HepG2 (cell line): ENCODE measurements around the gene SPAG9. TPM values are rescaled to one million over a fixed set of nuclear protein-coding genes. Genes with fewer than 3 reads are reported as not detected.
A peak's percentile ranks its signal among the peaks of the same experiment; 100 is the strongest.
"Not testable (repeated sequence)": the region's sequence is repeated elsewhere in the genome, so short reads cannot be mapped to it uniquely, and the experiment has no call there.

Source experiments
- CEBPB ChIP-seq: IDR thresholded peaks from 2 replicates; pipeline ENCODE4 v1.6.1; 2011; ENCODE audit warnings: low read depth, low read length, improper control_type of control experiment, borderline replicate concordance
- CREB1 ChIP-seq, 2 experiments: fragments of 450-650 bp in 1 of 2; IDR thresholded peaks; 2 replicates each; pipeline ENCODE4 v1.6.1; 2016 to 2017; ENCODE audit warnings: control low read depth in 1 of 2, mild to moderate bottlenecking in 1 of 2, missing compliant biosample characterization in 1 of 2, missing genetic modification characterization in 1 of 2
- FOSL2 ChIP-seq: sonication (generic); formaldehyde crosslinking; IDR thresholded peaks from 2 replicates; pipeline ENCODE4 v1.4.0; 2020; ENCODE audit warnings: missing genetic modification reagents
- ISL2 ChIP-seq: sonication (generic); formaldehyde crosslinking; IDR thresholded peaks from 2 replicates; pipeline ENCODE4 v1.5.0; 2020; ENCODE audit warnings: missing genetic modification reagents
- NAIF1 ChIP-seq: sonication (generic); formaldehyde crosslinking; IDR thresholded peaks from 2 replicates; pipeline ENCODE4 v1.5.0; 2020; ENCODE audit warnings: mild to moderate bottlenecking, missing genetic modification reagents, borderline replicate concordance
- SPEN ChIP-seq: sonication (generic); formaldehyde crosslinking; IDR thresholded peaks from 2 replicates; pipeline ENCODE4 v1.5.1; 2020; ENCODE audit warnings: low read depth, mild to moderate bottlenecking, missing genetic modification reagents
- TARDBP ChIP-seq: sonication (generic); formaldehyde crosslinking; IDR thresholded peaks from 2 replicates; pipeline ENCODE4 v1.8.0; 2022; ENCODE audit warnings: mild to moderate bottlenecking, missing genetic modification reagents
- ZNF235 ChIP-seq: sonication (generic); formaldehyde crosslinking; IDR thresholded peaks from 2 replicates; pipeline ENCODE4 v1.8.1; 2023; ENCODE audit warnings: mild to moderate bottlenecking, missing genetic modification reagents, borderline replicate concordance
- ZNF337 ChIP-seq: sonication (generic); formaldehyde crosslinking; IDR thresholded peaks from 2 replicates; pipeline ENCODE4 v1.5.1; 2020; ENCODE audit warnings: missing genetic modification reagents, low read depth, mild to moderate bottlenecking, borderline replicate concordance
- polyA plus RNA-seq, 8 experiments: library from polyadenylated mRNA; depleted of rRNA in 3 of 8; stranded (reverse) in 7 of 8; unstranded in 1 of 8; fragments of >200 nt; fragmentation: Illumina TruSeq in 4 of 8; extraction: Trizol in 4 of 8; gene quantifications; 2 replicates each; pipeline versions ENCODE4 v1.2.1 to v1.2.3, GENCODE V29; 2011 to 2016; ENCODE audit warnings: low read depth in 4 of 8, missing spikeins in 1 of 8, mixed read lengths in 1 of 8; ENCODE audit not compliant: insufficient read depth in 1 of 8
- total RNA-seq, 5 experiments: library from RNA; depleted of rRNA; stranded (reverse); fragments of >200 nt; fragmentation: Illumina TruSeq; extraction: Trizol; gene quantifications; 2 replicates each; pipeline ENCODE4 v1.2.3, GENCODE V29; 2016; ENCODE audit warnings: low read depth in 1 of 5
- TF ChIP-seq, protein P1 (sequence below): sonication (generic); formaldehyde crosslinking; IDR thresholded peaks from 2 replicates; pipeline ENCODE4 v1.5.0; 2020; ENCODE audit warnings: mild to moderate bottlenecking, missing genetic modification reagents, borderline replicate concordance
- TF ChIP-seq, protein P2 (sequence below), 2 experiments: sonication (generic) in 1 of 2; formaldehyde crosslinking in 1 of 2; IDR thresholded peaks; 2 replicates each; pipeline versions ENCODE4 v1.4.0 to v1.6.1; 2018 to 2020; ENCODE audit warnings: missing genetic modification reagents in 2 of 2, borderline replicate concordance in 1 of 2, low read depth in 1 of 2, mild to moderate bottlenecking in 1 of 2, missing biosample characterization in 1 of 2
- TF ChIP-seq, protein P3 (sequence below): sonication (generic); formaldehyde crosslinking; IDR thresholded peaks from 2 replicates; pipeline ENCODE4 v1.5.1; 2020; ENCODE audit warnings: mild to moderate bottlenecking, missing genetic modification reagents, moderate library complexity
- TF ChIP-seq, protein P4 (sequence below): sonication (generic); formaldehyde crosslinking; IDR thresholded peaks from 2 replicates; pipeline ENCODE4 v1.4.0; 2020; ENCODE audit warnings: missing genetic modification reagents

Gene SPAG9
- total and polyA plus RNA-seq, 2 of the 13 experiments (the other 11 are each of a cell fraction or from before 2014, with no cell fraction given), result 43.2 to 78.6 TPM

DNA sequence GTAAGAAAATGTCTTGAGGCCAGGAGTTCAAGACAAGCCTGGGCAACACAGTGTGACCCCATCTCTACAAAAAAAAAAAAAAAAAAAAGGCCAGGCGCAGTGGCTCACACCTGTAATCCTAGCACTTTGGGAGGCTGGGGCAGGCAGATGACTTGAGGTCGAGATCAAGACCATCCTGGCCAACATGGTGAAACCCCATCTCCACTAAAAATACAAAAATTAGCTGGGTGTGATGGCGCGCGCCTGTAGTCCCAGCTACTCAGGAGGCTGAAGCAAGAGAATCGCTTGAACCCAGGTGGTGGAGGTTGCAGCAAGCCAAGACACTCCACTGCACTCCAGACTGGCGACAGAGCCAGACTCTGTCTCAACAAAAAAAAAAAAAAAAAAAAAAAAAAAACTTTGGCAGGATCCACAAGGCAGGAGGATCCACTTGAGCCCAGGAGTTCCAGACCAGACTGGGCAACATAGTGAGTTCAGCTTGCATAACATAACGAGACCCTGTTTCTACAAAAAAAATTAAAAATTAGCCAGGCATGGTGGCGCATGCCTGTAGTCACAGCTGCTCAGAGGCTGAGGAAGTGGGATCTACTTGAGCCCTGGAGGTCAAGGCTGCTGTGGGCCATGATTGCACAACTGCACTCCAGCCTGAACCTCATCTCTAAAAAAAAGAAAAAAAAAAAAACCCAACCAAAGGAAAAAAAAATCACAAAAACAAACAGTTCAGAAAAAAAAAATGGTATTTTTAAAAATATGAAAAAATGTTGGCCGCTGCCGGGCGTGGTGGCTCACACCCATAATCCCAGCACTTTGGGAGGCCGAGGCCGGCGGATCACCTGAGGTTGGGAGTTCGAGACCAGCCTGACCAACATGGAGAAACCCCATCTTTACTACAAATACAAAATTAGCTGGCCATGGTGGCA, 8.1 kb downstream of the SPAG9 start (continued):
- TF ChIP-seq, protein P1, sequence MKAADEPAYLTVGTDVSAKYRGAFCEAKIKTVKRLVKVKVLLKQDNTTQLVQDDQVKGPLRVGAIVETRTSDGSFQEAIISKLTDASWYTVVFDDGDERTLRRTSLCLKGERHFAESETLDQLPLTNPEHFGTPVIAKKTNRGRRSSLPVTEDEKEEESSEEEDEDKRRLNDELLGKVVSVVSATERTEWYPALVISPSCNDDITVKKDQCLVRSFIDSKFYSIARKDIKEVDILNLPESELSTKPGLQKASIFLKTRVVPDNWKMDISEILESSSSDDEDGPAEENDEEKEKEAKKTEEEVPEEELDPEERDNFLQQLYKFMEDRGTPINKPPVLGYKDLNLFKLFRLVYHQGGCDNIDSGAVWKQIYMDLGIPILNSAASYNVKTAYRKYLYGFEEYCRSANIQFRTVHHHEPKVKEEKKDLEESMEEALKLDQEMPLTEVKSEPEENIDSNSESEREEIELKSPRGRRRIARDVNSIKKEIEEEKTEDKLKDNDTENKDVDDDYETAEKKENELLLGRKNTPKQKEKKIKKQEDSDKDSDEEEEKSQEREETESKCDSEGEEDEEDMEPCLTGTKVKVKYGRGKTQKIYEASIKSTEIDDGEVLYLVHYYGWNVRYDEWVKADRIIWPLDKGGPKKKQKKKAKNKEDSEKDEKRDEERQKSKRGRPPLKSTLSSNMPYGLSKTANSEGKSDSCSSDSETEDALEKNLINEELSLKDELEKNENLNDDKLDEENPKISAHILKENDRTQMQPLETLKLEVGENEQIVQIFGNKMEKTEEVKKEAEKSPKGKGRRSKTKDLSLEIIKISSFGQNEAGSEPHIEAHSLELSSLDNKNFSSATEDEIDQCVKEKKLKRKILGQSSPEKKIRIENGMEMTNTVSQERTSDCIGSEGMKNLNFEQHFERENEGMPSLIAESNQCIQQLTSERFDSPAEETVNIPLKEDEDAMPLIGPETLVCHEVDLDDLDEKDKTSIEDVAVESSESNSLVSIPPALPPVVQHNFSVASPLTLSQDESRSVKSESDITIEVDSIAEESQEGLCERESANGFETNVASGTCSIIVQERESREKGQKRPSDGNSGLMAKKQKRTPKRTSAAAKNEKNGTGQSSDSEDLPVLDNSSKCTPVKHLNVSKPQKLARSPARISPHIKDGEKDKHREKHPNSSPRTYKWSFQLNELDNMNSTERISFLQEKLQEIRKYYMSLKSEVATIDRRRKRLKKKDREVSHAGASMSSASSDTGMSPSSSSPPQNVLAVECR (CRISPR knock-in tag), result peak; percentile 80; the same call in 1 of the 2 replicates
- peak; percentile 80; the same call in 1 of the 2 replicates for TF ChIP-seq SPEN (CRISPR knock-in tag)
- peak; percentile 74 for TF ChIP-seq FOSL2 (CRISPR knock-in tag)
- peak; percentile 86; the same call in 1 of the 2 replicates for TF ChIP-seq ZNF337
- TF ChIP-seq, protein P2, sequence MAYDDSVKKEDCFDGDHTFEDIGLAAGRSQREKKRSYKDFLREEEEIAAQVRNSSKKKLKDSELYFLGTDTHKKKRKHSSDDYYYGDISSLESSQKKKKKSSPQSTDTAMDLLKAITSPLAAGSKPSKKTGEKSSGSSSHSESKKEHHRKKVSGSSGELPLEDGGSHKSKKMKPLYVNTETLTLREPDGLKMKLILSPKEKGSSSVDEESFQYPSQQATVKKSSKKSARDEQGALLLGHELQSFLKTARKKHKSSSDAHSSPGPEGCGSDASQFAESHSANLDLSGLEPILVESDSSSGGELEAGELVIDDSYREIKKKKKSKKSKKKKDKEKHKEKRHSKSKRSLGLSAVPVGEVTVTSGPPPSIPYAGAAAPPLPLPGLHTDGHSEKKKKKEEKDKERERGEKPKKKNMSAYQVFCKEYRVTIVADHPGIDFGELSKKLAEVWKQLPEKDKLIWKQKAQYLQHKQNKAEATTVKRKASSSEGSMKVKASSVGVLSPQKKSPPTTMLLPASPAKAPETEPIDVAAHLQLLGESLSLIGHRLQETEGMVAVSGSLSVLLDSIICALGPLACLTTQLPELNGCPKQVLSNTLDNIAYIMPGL (CRISPR knock-in tag; IDR thresholded peaks at IDR 0.05; ENCODE audit: borderline replicate concordance in 1 of 2, low read depth in 1 of 2), result 0 out of 4 replicates have a peak, but pooled peaks of 1 of the 2 experiments have one; percentile 43
- peak; percentile 84 for TF ChIP-seq TARDBP (CRISPR knock-in tag)
- peak; percentile 97 for TF ChIP-seq CEBPB
- TF ChIP-seq, protein P3, sequence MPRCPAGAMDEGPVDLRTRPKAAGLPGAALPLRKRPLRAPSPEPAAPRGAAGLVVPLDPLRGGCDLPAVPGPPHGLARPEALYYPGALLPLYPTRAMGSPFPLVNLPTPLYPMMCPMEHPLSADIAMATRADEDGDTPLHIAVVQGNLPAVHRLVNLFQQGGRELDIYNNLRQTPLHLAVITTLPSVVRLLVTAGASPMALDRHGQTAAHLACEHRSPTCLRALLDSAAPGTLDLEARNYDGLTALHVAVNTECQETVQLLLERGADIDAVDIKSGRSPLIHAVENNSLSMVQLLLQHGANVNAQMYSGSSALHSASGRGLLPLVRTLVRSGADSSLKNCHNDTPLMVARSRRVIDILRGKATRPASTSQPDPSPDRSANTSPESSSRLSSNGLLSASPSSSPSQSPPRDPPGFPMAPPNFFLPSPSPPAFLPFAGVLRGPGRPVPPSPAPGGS (CRISPR knock-in tag), result peak; percentile 19; the same call in 1 of the 2 replicates
- TF ChIP-seq, protein P4, sequence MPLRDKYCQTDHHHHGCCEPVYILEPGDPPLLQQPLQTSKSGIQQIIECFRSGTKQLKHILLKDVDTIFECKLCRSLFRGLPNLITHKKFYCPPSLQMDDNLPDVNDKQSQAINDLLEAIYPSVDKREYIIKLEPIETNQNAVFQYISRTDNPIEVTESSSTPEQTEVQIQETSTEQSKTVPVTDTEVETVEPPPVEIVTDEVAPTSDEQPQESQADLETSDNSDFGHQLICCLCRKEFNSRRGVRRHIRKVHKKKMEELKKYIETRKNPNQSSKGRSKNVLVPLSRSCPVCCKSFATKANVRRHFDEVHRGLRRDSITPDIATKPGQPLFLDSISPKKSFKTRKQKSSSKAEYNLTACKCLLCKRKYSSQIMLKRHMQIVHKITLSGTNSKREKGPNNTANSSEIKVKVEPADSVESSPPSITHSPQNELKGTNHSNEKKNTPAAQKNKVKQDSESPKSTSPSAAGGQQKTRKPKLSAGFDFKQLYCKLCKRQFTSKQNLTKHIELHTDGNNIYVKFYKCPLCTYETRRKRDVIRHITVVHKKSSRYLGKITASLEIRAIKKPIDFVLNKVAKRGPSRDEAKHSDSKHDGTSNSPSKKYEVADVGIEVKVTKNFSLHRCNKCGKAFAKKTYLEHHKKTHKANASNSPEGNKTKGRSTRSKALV, result 0 out of 2 replicates have a peak, but pooled peaks have one; percentile 31
- not testable (repeated sequence) for TF ChIP-seq CREB1 (IDR thresholded peaks at IDR 0.05)
- peak; percentile 52; the same call in 1 of the 2 replicates for TF ChIP-seq CREB1 (CRISPR knock-in tag; IDR thresholded peaks at IDR 0.05)
- 0 out of 2 replicates have a peak, but pooled peaks have one; percentile 69 for TF ChIP-seq ZNF235 (CRISPR knock-in tag)
- TF ChIP-seq NAIF1 (CRISPR knock-in tag), result peak; percentile 63; the same call in 1 of the 2 replicates
- TF ChIP-seq ISL2 (CRISPR knock-in tag), result peak; percentile 52; the same call in 1 of the 2 replicates
